EH (cell line): Measurements from ENCODE around the gene ITGA4.

Source experiments
- DNase-seq: peaks from one replicate; pipeline ENCODE4 v3.0.0-alpha.2; 2015; ENCODE audit warnings: low read depth

The ITGA4 gene

DNA sequence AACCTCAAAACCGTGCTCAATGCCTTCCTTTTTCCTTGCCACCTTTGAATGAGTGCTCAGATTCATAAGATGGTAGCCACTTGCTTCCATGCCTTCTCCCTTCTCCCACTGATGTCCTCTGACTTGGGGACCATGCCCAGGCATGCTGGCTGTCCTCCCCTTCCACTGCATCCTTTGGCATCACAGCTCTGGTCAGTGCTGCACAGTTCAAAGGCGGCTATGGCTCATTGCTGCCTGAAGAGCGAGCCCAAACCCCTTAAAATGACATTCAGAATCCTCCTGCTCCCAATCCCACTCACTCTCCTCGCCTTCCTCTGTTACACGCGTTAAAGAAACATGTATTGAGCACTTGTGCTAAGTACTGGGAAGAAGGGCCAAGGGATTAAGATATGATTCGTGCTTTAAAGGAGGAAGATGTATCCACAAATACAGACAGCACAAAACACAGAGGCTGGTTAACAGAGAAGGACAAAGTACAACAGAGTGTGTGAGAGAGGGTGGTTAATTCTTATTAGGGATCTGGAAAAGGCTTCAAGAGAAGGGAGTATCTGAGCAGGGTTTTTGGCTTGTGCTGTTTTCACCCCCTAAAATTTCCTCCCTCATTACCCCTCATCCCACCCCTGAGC lies 118.0 kb downstream of the ITGA4 start:
- DNase-seq = no peak

- no peak for DNase-seq
Observed at GRCh38 chr2:181575650-181576025, 118.5 kb downstream of the ITGA4 start.

DNA sequence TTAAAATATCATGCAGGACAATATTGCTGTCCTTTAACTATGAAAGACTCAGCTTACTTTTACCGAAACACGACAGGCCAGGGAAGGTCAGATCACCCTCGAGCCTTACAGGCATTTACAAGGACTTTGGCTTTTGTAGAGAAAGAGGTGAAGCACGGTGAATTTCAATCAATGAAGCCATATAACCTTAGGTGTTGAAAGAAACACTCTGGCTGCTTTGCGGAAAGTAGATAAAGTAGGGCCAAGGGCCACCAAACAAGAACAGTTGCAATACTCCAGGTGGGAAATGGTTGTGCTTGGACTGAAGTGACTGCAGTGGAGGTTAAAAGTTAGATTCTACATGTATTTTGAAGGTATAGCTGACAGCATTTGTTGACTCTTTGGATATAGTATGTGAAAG lies 119.2 kb downstream of the ITGA4 start:
- DNase-seq = no peak

DNA sequence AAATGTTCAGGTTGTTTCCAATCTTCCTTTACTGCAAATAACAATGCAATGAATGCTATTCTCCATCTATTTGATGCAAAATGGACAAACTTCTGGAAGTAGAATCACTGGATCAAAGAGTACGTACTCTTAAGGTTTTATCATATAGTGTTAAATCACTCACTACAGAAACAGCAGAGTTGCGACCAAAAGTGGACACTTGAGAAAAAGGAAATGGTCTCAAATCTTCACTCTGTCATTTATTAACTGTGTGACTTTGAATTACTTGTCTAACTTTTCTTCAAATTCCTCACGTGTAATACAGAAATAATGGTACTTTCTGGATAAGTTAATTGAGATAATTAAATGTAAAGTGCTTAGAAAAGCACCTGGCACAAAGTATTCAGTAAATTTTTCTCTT lies 121.6 kb downstream of the ITGA4 start:
- DNase-seq = no peak

- no peak for DNase-seq
Observed at GRCh38 chr2:181581534-181581933, 124.3 kb downstream of the ITGA4 start.

- DNase-seq = no peak
Observed at GRCh38 chr2:181585732-181586131, 128.5 kb downstream of the ITGA4 start.
